Small intestine (tissue), 7 donors: ENCODE results near the gene BOK. TPM values are rescaled to one million over a fixed set of nuclear protein-coding genes. Genes with fewer than 3 reads are reported as not detected.
"Not testable (repeated sequence)": the region's sequence is repeated elsewhere in the genome, so short reads cannot be mapped to it uniquely, and the experiment has no call there.

ENCODE experiments used
- DNase-seq, 2 donors: peaks; one replicate each; pipeline versions ENCODE4 v3.0.0 to v3.0.0-alpha.2; 2013
- FAIRE-seq: peaks from 2 replicates; lab custom pipeline; 2012; peaks lifted over from hg19 to GRCh38; lab: Jason Lieb, UNC
- H3K27ac ChIP-seq, 3 donors: one replicate each; pipeline ENCODE4 v1.5.1; 2013; ENCODE audit warnings: low read length in 2 of 3, mild to moderate bottlenecking in 2 of 3, control low read depth in 1 of 3, inconsistent platforms in 1 of 3, low read depth in 1 of 3, moderate library complexity in 1 of 3
- H3K27me3 ChIP-seq, 3 donors: one replicate each; pipeline ENCODE4 v1.6.1; 2013; ENCODE audit warnings: low read length in 3 of 3, inconsistent platforms in 1 of 3; ENCODE audit not compliant: control insufficient read depth in 3 of 3, insufficient read depth in 3 of 3
- H3K36me3 ChIP-seq, 3 donors: one replicate each; pipeline ENCODE4 v1.6.1; 2013; ENCODE audit warnings: low read length in 3 of 3, inconsistent platforms in 1 of 3, low read depth in 1 of 3, mild to moderate bottlenecking in 1 of 3, moderate library complexity in 1 of 3; ENCODE audit not compliant: control insufficient read depth in 3 of 3, insufficient read depth in 2 of 3
- H3K4me1 ChIP-seq, 3 donors: one replicate each; pipeline ENCODE4 v1.6.1; 2013; ENCODE audit warnings: low read length in 2 of 3, inconsistent platforms in 1 of 3, low read depth in 1 of 3, mild to moderate bottlenecking in 1 of 3, moderate library complexity in 1 of 3; ENCODE audit not compliant: control insufficient read depth in 3 of 3, insufficient read depth in 2 of 3
- H3K4me3 ChIP-seq, 3 donors: one replicate each; pipeline ENCODE4 v1.5.1; 2013; ENCODE audit warnings: low read length in 3 of 3, control low read depth in 1 of 3, inconsistent platforms in 1 of 3, low read depth in 1 of 3, mild to moderate bottlenecking in 1 of 3, moderate library complexity in 1 of 3
- H3K9me3 ChIP-seq, 2 donors: one replicate each; pipeline ENCODE4 v1.6.1; 2013; ENCODE audit warnings: low read depth in 1 of 2, low read length in 1 of 2; ENCODE audit not compliant: control insufficient read depth in 2 of 2, insufficient read depth in 1 of 2
- WGBS, 3 donors: extraction: QIAGEN DNeasy Blood & Tissue Kit; methylation state at CpG; one replicate each; pipeline ENCODE4 v1.1.7; 2013; 5-methylcytosine and 5-hydroxymethylcytosine counted together
- polyA plus RNA-seq, 4 donors: library from polyadenylated mRNA; stranded (reverse) in 3 of 4; unstranded in 1 of 4; fragments of 200-250 nt in 3 of 4; fragments of 120-200 nt in 1 of 4; gene quantifications; one replicate each; pipeline versions ENCODE4 v1.2.1 to v1.2.3, GENCODE V29; 2013
- donor health status: healthy with polysubstance abuse.
- donor health status: control.
- donor health status: control.
- donor health status: Bipolar disorder and iron deficiency.
- donor health status: healthy.

BOK gene
- polyA plus RNA-seq, 4 donors, result 4.5 to 15.5 (median 9.9) TPM

DNA sequence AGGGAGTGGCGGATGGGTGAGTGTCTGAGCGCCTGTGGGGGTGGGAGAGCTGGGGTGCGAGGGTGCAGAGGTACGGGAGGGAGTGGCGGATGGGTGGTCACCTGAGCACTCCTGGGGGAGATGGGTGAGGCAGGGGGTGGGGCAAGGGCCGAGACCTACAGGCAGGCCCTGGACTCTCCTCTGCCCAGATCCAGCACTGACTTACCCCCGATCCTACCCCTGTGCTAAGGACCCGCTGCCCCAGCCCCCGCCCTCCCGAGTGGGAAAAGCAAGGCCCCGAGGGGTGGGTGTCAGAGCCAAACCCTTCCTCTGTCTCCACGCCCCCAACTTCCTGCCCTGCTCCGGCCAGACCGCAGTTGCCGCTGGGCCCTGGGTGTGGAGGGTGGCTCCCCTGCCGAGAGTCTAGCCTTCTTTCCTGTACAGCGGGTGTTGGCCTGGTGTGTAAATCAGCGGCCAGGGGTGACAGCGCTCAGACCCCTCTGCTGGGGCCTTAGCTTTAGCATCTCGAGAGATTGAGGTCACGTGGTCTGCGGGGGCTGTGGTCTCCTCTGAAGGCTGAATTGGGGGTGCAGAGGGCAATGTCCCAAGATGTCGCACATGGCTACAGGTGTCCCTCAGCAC, 12.5 kb downstream of the BOK start:
- WGBS, 3 donors, result 72 to 91% (median 77%) methylated on average over 20 to 23 of the region's 23 CpGs
- DNase-seq (no peak), FAIRE-seq (no peak)
- Histone ChIP-seq H3K27ac (no peak overlapping the region), H3K27me3 (no peaks in the 10 kb centered on the region), H3K36me3 (peaks cover 0 to 40% (median 0%) of the 10 kb centered on the region in 3 donors), H3K4me3 (no peak overlapping the region), H3K4me1 (no peaks in the 10 kb centered on the region), H3K9me3 (no peaks in the 10 kb centered on the region)

DNA sequence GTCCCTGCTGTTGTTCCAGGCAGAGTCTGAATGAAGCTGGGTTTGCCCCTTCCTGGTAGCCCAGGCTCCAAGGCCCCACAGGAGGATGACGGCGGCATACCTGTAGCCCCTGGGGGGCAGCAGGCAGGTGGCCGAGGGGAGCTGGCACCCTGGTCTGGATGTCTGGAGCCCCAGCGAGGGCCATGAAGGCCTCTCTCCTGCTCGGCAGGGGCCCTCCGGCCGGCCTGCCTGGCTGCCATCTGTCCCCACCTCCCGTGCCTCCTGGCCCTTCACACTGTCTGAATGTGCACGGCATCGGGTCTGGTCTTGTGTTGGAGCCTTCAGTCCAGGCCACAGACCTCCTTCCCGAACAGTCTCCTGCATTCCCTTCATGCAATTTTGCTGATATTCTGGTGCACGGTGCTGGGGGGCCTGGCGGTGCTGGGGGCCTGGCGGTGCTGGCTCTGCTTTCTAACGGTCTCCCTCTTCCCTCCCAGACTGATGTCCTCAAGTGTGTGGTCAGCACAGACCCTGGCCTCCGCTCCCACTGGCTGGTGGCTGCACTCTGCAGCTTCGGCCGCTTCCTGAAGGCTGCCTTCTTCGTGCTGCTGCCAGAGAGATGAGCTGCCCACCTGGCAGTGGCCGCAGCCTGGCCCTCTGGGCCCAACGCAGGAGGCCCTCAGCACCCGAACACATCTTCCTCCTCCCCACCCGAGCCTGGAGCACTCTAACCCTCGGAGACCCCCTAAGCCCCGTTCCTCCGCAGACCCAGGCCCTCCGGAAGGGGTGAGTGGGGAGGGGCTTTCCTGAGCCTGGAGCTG, 13.5 kb downstream of the BOK start:
- H3K27ac ChIP-seq, result no peak overlapping the region
- no peaks in the 10 kb centered on the region for H3K9me3 ChIP-seq
- H3K4me1 ChIP-seq, result no peaks in the 10 kb centered on the region
- H3K27me3 ChIP-seq, result no peaks in the 10 kb centered on the region
- DNase-seq (no peak), FAIRE-seq (no peak)
- peaks cover 0 to 43% (median 0%) of the 10 kb centered on the region in 3 donors for H3K36me3 ChIP-seq
- no peak overlapping the region for H3K4me3 ChIP-seq
- WGBS, 3 donors, result 89 to 94% (median 94%) methylated on average over 25 to 27 of the region's 27 CpGs

DNA sequence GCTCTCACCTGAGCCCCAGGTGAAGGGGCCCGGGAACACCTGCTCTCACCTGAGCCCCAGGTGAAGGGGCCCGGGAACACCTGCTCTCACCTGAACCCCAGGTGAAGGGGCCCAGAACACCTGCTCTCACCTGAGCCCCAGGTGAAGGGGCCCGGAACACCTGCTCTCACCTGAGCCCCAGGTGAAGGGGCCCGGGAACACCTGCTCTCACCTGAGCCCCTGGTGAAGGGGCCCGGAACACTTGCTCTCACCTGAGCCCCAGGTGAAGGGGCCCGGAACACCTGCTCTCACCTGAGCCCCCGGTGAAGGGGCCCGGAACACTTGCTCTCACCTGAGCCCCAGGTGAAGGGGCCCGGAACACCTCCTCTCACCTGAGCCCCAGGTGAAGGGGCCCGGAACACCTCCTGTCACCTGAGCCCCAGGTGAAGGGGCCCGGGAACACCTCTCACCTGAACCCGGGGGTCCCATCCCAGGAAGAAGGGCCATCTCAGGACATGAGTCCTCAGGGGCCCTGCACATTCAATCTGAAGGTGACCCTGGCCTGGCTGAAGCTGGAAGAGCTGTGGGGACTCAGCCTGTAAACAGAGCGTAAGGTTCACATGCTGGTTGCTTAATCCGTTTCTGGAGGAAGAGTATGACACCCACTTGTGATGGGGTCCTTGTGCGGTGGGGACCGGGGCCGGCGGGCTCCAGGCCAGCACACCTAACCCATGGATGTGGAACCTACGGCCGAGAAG, 14.5 kb downstream of the BOK start:
- H3K27me3 ChIP-seq, H3K4me1 ChIP-seq, H3K9me3 ChIP-seq, H3K27ac ChIP-seq, FAIRE-seq, H3K4me3 ChIP-seq, DNase-seq: not testable (repeated sequence)
- 92 to 95% (median 93%) methylated on average over 16 to 20 of the region's 20 CpGs for WGBS, 3 donors
- peaks cover 0 to 45% (median 0%) of the 10 kb centered on the region in 3 donors for H3K36me3 ChIP-seq

DNA sequence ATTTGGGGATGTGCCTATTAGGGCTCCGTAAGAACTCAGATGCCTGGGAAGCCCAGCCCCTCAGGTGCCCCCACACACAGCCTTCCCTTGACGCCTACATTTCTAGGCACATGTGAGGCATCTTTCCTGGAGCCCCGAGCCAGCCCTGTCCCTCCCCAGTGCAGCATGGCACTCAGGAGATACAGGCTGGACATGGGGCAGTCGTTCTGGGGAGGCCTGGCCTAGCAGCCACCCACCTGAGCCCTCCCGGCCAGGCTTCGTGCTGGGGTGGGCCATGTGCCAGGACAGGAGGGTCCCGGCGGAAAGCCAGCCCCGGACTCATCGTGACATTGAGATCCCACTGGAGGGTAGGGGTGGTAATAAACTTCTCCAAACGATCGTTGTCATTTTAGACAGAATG, 15.2 kb downstream of the BOK start:
- no peak overlapping the region for H3K27ac ChIP-seq
- 89 to 92% (median 89%) methylated on average over 12 of the region's 12 CpGs for WGBS, 3 donors
- no peaks in the 10 kb centered on the region for H3K9me3 ChIP-seq

DNA sequence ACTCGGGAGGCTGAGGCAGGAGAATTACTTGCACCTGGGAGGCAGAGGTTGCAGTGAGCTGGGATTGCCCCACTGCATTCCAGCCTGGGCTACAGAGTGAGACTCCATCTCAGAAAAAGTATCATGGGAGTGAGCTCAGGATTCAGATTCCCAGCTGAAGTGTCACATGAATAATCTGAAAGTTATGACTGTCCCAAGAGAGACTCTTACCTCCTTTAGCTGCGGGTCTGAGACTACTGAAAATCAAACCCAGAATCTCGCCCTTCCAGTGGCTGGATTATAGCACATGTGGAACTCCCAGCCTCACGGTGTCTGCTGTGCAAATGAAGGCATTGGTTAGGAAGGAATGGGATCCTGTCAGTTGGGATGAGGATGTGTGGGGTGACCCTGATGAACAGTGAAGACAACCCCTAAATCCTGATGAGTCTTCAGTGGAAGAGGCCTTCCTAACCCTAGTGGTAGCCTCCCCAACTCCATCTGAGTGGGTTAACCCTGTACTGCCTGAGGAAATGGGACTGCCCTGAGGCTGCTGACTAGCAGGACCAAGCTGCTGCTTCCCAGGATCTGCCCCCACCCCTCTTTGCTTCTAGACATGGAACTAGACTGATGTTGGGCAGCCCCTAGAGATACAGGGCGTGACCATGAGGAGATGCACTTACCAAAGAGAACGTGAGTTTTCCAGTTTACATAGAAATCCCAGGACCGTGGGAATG, 16.5 kb downstream of the BOK start:
- 84 to 92% (median 91%) methylated on average over 7 of the region's 7 CpGs for WGBS, 3 donors
- DNase-seq, result no peak
- Histone ChIP-seq H3K4me1 (no peaks in the 10 kb centered on the region), H3K9me3 (peaks cover 0 to 9% of the 10 kb centered on the region in 2 donors), H3K36me3 (peaks cover 0 to 45% (median 0%) of the 10 kb centered on the region in 3 donors), H3K27ac (no peak overlapping the region), H3K4me3 (no peak overlapping the region), H3K27me3 (no peaks in the 10 kb centered on the region)
- FAIRE-seq, result no peak

More for the DNA sequence above, 15.2 kb downstream of the BOK start:
- H3K4me3 ChIP-seq, result no peak overlapping the region
- peaks cover 0 to 44% (median 0%) of the 10 kb centered on the region in 3 donors for H3K36me3 ChIP-seq
- DNase-seq (no peak), FAIRE-seq (no peak)
- no peaks in the 10 kb centered on the region for H3K4me1 ChIP-seq
- H3K27me3 ChIP-seq, result no peaks in the 10 kb centered on the region

DNA sequence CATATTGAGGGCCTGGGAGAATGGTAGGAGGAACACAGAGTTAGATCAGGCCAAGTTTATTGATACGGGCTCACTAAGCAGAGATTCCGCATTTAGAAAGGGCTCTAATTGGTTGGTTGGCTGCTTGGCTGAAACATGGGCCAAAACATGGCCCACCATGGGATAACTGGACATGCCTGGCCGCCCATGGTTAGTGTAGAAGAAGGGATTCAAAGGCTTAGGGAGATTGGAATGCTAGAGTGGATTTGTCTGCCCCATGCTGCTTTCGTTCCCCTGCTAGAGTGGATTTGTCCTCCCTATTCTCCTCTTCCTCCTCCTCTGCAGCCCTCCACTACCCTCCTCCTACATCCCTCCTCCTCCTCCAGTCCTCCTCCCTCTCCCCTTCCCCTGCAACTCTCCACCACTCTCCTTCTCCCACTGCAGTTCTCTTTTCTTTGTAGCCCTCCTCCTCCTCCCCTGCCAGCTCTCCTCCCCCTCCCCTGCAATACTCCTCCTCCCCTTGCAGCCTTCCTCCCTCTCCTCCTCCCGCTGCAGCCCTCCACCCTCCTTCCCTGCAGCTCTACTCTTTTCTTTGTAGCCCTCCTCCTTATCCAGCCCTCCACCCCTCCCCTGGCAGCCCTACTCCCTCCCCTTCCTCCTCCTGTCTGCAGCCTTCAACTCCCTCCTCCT, 17.2 kb downstream of the BOK start:
- FAIRE-seq, result no peak
- no peaks in the 10 kb centered on the region for H3K27me3 ChIP-seq
- no peaks in the 10 kb centered on the region for H3K4me1 ChIP-seq
- H3K27ac ChIP-seq, result no peak overlapping the region
- no peak for DNase-seq
- peaks cover 0 to 46% (median 0%) of the 10 kb centered on the region in 3 donors for H3K36me3 ChIP-seq
- 84 to 91% (median 84%) methylated on average over 5 of the region's 5 CpGs for WGBS, 3 donors
- peaks cover 0 to 9% of the 10 kb centered on the region in 2 donors for H3K9me3 ChIP-seq
- H3K4me3 ChIP-seq, result no peak overlapping the region

DNA sequence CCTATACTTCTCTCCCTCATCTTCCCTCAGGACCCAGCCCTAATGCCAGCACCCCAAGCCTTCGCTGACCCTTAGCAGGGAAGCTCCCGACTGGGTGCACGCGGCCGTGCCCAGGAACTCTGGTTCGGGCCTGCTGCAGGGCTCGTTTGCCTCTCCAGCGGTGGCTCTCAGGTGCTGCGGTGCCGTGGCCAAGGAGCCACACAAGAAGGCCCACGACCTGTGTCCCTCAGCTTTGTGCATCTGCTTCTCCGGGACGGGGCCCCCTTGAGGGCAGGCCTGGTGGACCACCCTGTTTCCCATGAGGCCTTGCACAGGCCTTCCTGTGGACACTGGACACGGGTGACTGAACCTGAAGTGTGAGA, 17.7 kb downstream of the BOK start:
- FAIRE-seq (no peak), DNase-seq (no peak)
- Histone ChIP-seq H3K36me3 (peaks cover 0 to 47% (median 0%) of the 10 kb centered on the region in 3 donors), H3K9me3 (peaks cover 0 to 14% of the 10 kb centered on the region in 2 donors), H3K4me1 (no peaks in the 10 kb centered on the region), H3K27me3 (no peaks in the 10 kb centered on the region), H3K27ac (no peak overlapping the region), H3K4me3 (no peak overlapping the region)
- 88 to 92% (median 90%) methylated on average over 14 of the region's 14 CpGs for WGBS, 3 donors
